ENCODE data around the gene UBE2E2. TPM values are rescaled to one million over a fixed set of nuclear protein-coding genes. Genes with fewer than 3 reads are reported as not detected.

UBE2E2 gene
- total and polyA plus RNA-seq, 2 of the 13 experiments (the other 11 are each of a cell fraction or from before 2014, with no cell fraction given) = 0.77 to 1.5 TPM

DNA sequence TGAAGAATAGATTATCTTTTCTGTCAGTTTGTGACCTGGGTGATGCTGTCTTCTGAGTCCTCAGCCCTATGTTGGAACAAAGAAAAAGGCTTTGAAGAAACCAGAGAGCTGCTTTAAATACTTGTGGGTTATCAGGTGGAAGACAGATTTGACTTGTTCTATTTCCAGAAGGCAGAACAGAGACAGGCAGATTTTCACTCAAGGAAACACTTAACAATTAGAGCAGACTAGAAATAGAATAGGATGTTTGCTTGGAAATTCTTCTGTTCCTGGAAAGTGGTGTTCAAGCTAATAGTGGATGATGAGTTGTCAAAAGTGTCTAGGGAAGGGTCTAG, 219.4 kb downstream of the UBE2E2 start:
- ChIA-PET POLR2A (no interaction called here), CTCF (ENCODE audit: low intra/inter-chr PET ratio, low total read pairs) (no interaction called here)
- no peak overlapping the region for H3K27ac ChIP-seq (ENCODE audit: extremely low read length, insufficient read depth, low read length)
- no peak for DNase-seq (ENCODE audit: low spot score)
- no peaks in the 10 kb centered on the region for H4K20me1 ChIP-seq (ENCODE audit: insufficient read depth, low read length)
- intact Hi-C loops (cut with micrococcal nuclease; ENCODE audit: unreplicated experiment) (no loop called here), in situ Hi-C loops (cut with HindIII; ENCODE audit: extremely low pct_ligation_motif_present, low pct_unique_long_range_greater_than_20kb) (no loop called here)
- BruUV-seq (replicated peaks) = no TSS peak
- H2AFZ ChIP-seq (ENCODE audit: low read length) = no peak overlapping the region
- H3K9ac ChIP-seq (ENCODE audit: insufficient read depth, low read depth, low read length) = no peak overlapping the region
- no peak overlapping the region for H3K4me3 ChIP-seq (replicated peaks in 1 of 3; ENCODE audit: insufficient read depth in 1 of 3, low read depth in 2 of 3, low read length in 3 of 3)
- H3K9me3 ChIP-seq (ENCODE audit: low read length) = no peaks in the 10 kb centered on the region
- no peaks in the 10 kb centered on the region for H3K36me3 ChIP-seq (replicated peaks in 1 of 2; ENCODE audit: control insufficient read depth in 1 of 2, insufficient read depth in 2 of 2, low read length in 2 of 2)
- FAIRE-seq = no peak
- no peaks in the 10 kb centered on the region for H3K27me3 ChIP-seq (ENCODE audit: control insufficient read depth in 1 of 2, insufficient read depth in 2 of 2, low read length in 2 of 2)
- H3K4me1 ChIP-seq (ENCODE audit: insufficient read depth, low read length) = no peaks in the 10 kb centered on the region
- ATAC-seq = no peak
- H3K79me2 ChIP-seq (ENCODE audit: insufficient read depth, low read length) = no peaks in the 10 kb centered on the region
- H3K4me2 ChIP-seq (ENCODE audit: low read depth, low read length) = no peak overlapping the region
- TF ChIP-seq RBM39 (IDR thresholded peaks at IDR 0.05; ENCODE audit: low read depth, low read length, poor library complexity, severe bottlenecking) (no peak), ATF7 (IDR thresholded peaks at IDR 0.05) (no peak), ATF7 (CRISPR knock-in tag; IDR thresholded peaks at IDR 0.05) (no peak), DMAP1 (CRISPR knock-in tag; IDR thresholded peaks at IDR 0.05) (no peak), TBP (CRISPR knock-in tag; IDR thresholded peaks at IDR 0.05) (no peak), PCBP2 (optimal IDR thresholded peaks at IDR 0.05; ENCODE audit: low read depth, low read length, poor library complexity, severe bottlenecking) (no peak), ZNF557 (CRISPR knock-in tag; IDR thresholded peaks at IDR 0.05) (no peak), KDM6A (CRISPR knock-in tag; IDR thresholded peaks at IDR 0.05; ENCODE audit: low read depth) (no peak), SNRNP70 (IDR thresholded peaks at IDR 0.05; ENCODE audit: low read depth, low read length) (no peak), ZNF180 (CRISPR knock-in tag; IDR thresholded peaks at IDR 0.05; ENCODE audit: borderline replicate concordance, low read depth) (no peak), TMF1 (CRISPR knock-in tag; IDR thresholded peaks at IDR 0.05; ENCODE audit: low read depth) (no peak), ZBTB8A (CRISPR knock-in tag; IDR thresholded peaks at IDR 0.05; ENCODE audit: borderline replicate concordance, low read depth) (no peak), ZNF138 (CRISPR knock-in tag; IDR thresholded peaks at IDR 0.05; ENCODE audit: low read depth) (no peak), TFE3 (CRISPR knock-in tag; IDR thresholded peaks at IDR 0.05) (no peak), ZNF292 (CRISPR knock-in tag; IDR thresholded peaks at IDR 0.05; ENCODE audit: borderline replicate concordance, low read depth) (no peak), NBN (conservative IDR thresholded peaks at IDR 0.05) (no peak)
- TF ChIP-seq, protein P1, sequence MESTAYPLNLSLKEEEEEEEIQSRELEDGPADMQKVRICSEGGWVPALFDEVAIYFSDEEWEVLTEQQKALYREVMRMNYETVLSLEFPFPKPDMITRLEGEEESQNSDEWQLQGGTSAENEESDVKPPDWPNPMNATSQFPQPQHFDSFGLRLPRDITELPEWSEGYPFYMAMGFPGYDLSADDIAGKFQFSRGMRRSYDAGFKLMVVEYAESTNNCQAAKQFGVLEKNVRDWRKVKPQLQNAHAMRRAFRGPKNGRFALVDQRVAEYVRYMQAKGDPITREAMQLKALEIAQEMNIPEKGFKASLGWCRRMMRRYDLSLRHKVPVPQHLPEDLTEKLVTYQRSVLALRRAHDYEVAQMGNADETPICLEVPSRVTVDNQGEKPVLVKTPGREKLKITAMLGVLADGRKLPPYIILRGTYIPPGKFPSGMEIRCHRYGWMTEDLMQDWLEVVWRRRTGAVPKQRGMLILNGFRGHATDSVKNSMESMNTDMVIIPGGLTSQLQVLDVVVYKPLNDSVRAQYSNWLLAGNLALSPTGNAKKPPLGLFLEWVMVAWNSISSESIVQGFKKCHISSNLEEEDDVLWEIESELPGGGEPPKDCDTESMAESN (CRISPR knock-in tag; conservative IDR thresholded peaks at IDR 0.05) = no peak
- TF ChIP-seq, protein P2, sequence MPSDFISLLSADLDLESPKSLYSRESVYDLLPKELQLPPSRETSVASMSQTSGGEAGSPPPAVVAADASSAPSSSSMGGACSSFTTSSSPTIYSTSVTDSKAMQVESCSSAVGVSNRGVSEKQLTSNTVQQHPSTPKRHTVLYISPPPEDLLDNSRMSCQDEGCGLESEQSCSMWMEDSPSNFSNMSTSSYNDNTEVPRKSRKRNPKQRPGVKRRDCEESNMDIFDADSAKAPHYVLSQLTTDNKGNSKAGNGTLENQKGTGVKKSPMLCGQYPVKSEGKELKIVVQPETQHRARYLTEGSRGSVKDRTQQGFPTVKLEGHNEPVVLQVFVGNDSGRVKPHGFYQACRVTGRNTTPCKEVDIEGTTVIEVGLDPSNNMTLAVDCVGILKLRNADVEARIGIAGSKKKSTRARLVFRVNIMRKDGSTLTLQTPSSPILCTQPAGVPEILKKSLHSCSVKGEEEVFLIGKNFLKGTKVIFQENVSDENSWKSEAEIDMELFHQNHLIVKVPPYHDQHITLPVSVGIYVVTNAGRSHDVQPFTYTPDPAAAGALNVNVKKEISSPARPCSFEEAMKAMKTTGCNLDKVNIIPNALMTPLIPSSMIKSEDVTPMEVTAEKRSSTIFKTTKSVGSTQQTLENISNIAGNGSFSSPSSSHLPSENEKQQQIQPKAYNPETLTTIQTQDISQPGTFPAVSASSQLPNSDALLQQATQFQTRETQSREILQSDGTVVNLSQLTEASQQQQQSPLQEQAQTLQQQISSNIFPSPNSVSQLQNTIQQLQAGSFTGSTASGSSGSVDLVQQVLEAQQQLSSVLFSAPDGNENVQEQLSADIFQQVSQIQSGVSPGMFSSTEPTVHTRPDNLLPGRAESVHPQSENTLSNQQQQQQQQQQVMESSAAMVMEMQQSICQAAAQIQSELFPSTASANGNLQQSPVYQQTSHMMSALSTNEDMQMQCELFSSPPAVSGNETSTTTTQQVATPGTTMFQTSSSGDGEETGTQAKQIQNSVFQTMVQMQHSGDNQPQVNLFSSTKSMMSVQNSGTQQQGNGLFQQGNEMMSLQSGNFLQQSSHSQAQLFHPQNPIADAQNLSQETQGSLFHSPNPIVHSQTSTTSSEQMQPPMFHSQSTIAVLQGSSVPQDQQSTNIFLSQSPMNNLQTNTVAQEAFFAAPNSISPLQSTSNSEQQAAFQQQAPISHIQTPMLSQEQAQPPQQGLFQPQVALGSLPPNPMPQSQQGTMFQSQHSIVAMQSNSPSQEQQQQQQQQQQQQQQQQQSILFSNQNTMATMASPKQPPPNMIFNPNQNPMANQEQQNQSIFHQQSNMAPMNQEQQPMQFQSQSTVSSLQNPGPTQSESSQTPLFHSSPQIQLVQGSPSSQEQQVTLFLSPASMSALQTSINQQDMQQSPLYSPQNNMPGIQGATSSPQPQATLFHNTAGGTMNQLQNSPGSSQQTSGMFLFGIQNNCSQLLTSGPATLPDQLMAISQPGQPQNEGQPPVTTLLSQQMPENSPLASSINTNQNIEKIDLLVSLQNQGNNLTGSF (CRISPR knock-in tag; IDR thresholded peaks at IDR 0.05) = no peak
- TF ChIP-seq, protein P3, sequence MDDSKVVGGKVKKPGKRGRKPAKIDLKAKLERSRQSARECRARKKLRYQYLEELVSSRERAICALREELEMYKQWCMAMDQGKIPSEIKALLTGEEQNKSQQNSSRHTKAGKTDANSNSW (CRISPR knock-in tag; IDR thresholded peaks at IDR 0.05; ENCODE audit: borderline replicate concordance) = no peak

All from HepG2 (cell line).